Nephron (organoid): ENCODE results near the gene LRFN3.
"Not testable (repeated sequence)": the region's sequence is repeated elsewhere in the genome, so short reads cannot be mapped to it uniquely, and the experiment has no call there.

Experiments
- H3K27ac Mint-ChIP-seq, 3 experiments: 2 replicates each; pipeline ENCODE4 v1.8.0; 2020; ENCODE audit warnings: mixed read lengths in 3 of 3, mild to moderate bottlenecking in 2 of 3, moderate library complexity in 1 of 3
- H3K27me3 Mint-ChIP-seq: 2 replicates; pipeline ENCODE4 v1.8.0; 2021; ENCODE audit warnings: low read depth, mild to moderate bottlenecking, moderate library complexity, mixed read lengths
- H3K36me3 Mint-ChIP-seq: 2 replicates; pipeline ENCODE4 v1.8.0; 2020; ENCODE audit warnings: low read depth, mixed read lengths
- H3K4me1 Mint-ChIP-seq: 2 replicates; pipeline ENCODE4 v1.8.0; 2020; ENCODE audit warnings: mixed read lengths
- H3K4me3 Mint-ChIP-seq, 3 experiments: 2 replicates each; pipeline ENCODE4 v1.8.0; 2020; ENCODE audit warnings: mild to moderate bottlenecking in 3 of 3, mixed read lengths in 3 of 3, moderate library complexity in 2 of 3
- H3K9me3 Mint-ChIP-seq: 2 replicates; pipeline ENCODE4 v1.8.0; 2020; ENCODE audit warnings: mixed read lengths
- CTCF ChIP-seq, 3 experiments: fragments of 200-600 bp; sonication (generic); IDR thresholded peaks; one replicate each; pipeline ENCODE4 v1.5.0; 2021; ENCODE audit warnings: antibody characterized with exemption in 3 of 3; ENCODE audit not compliant: unreplicated experiment in 3 of 3

The LRFN3 gene

GRCh38 chr19:35973487-35973886 is 37.3 kb downstream of the LRFN3 start:
- Mint-ChIP-seq H3K36me3 (no peaks in the 10 kb centered on the region), H3K4me3 (no peak overlapping the region)

GRCh38 chr19:35975608-35976214 is 39.5 kb downstream of the LRFN3 start:
- no peaks in the 10 kb centered on the region for H3K36me3 Mint-ChIP-seq
- no peak overlapping the region for H3K4me3 Mint-ChIP-seq
- peaks cover 18% of the 10 kb centered on the region for H3K27me3 Mint-ChIP-seq
- H3K9me3 Mint-ChIP-seq: no peaks in the 10 kb centered on the region
- TF ChIP-seq CTCF (IDR thresholded peaks at IDR 0.05; ENCODE audit: unreplicated experiment in 3 of 3): no peak
- H3K27ac Mint-ChIP-seq: no peak overlapping the region
- H3K4me1 Mint-ChIP-seq: no peaks in the 10 kb centered on the region

More at GRCh38 chr19:35973487-35973886, 37.3 kb downstream of the LRFN3 start:
- Mint-ChIP-seq H3K9me3 (no peaks in the 10 kb centered on the region), H3K27me3 (peaks cover 23% of the 10 kb centered on the region), H3K27ac (no peak overlapping the region), H3K4me1 (no peaks in the 10 kb centered on the region)
- TF ChIP-seq CTCF (IDR thresholded peaks at IDR 0.05; ENCODE audit: unreplicated experiment in 3 of 3): no peak

- Mint-ChIP-seq H3K36me3 (no peaks in the 10 kb centered on the region), H3K27me3 (peaks cover 29% of the 10 kb centered on the region), H3K27ac (no peak overlapping the region), H3K9me3 (no peaks in the 10 kb centered on the region), H3K4me3 (no peak overlapping the region), H3K4me1 (no peaks in the 10 kb centered on the region)
- no peak for TF ChIP-seq CTCF (IDR thresholded peaks at IDR 0.05; ENCODE audit: unreplicated experiment in 3 of 3)
These were observed 41.5 kb downstream of the LRFN3 start for GRCh38 chr19:35977446-35978222.

GRCh38 chr19:35978271-35978670 is 42.1 kb downstream of the LRFN3 start:
- H3K9me3 Mint-ChIP-seq: no peaks in the 10 kb centered on the region

GRCh38 chr19:35978832-35979365 is 42.7 kb downstream of the LRFN3 start:
- H3K27ac Mint-ChIP-seq: no peak overlapping the region
- H3K36me3 Mint-ChIP-seq: no peaks in the 10 kb centered on the region
- no peaks in the 10 kb centered on the region for H3K9me3 Mint-ChIP-seq
- no peaks in the 10 kb centered on the region for H3K4me1 Mint-ChIP-seq
- peaks cover 40% of the 10 kb centered on the region for H3K27me3 Mint-ChIP-seq
- no peak overlapping the region for H3K4me3 Mint-ChIP-seq
- no peak for TF ChIP-seq CTCF (IDR thresholded peaks at IDR 0.05; ENCODE audit: unreplicated experiment in 3 of 3)

More at GRCh38 chr19:35978271-35978670, 42.1 kb downstream of the LRFN3 start:
- no peak overlapping the region for H3K4me3 Mint-ChIP-seq
- H3K27me3 Mint-ChIP-seq: peaks cover 33% of the 10 kb centered on the region
- no peak overlapping the region for H3K27ac Mint-ChIP-seq
- no peaks in the 10 kb centered on the region for H3K36me3 Mint-ChIP-seq
- H3K4me1 Mint-ChIP-seq: no peaks in the 10 kb centered on the region
- no peak for TF ChIP-seq CTCF (IDR thresholded peaks at IDR 0.05; ENCODE audit: unreplicated experiment in 3 of 3)

- not testable (repeated sequence) for H3K9me3 Mint-ChIP-seq, H3K36me3 Mint-ChIP-seq, H3K27ac Mint-ChIP-seq, H3K4me3 Mint-ChIP-seq, H3K4me1 Mint-ChIP-seq
- H3K27me3 Mint-ChIP-seq: peaks cover 61% of the 10 kb centered on the region
These were observed 44.8 kb downstream of the LRFN3 start for GRCh38 chr19:35980997-35981396.
